Karpas-422 (cell line): ENCODE measurements around the gene AMBRA1. TPM values are rescaled to one million over a fixed set of nuclear protein-coding genes. Genes with fewer than 3 reads are reported as not detected.
A peak's percentile ranks its signal among the peaks of the same experiment; 100 is the strongest.

ENCODE experiments used
- DNase-seq: peaks from one replicate; pipeline ENCODE4 v3.0.0-alpha.2; 2015
- H2AFZ ChIP-seq: fragments of 200-600 bp; sonication (generic); 2 replicates; pipeline ENCODE4 v1.6.1; 2014; ENCODE audit warnings: antibody characterized with exemption, low read length, mixed read lengths
- H3K27ac ChIP-seq: fragments of 200-600 bp; sonication (generic); 2 replicates; pipeline ENCODE4 v1.5.1; 2014; ENCODE audit warnings: mild to moderate bottlenecking, low read length, moderate library complexity
- H3K27me3 ChIP-seq: fragments of 200-600 bp; sonication (generic); 2 replicates; pipeline ENCODE4 v1.6.1; 2014; ENCODE audit warnings: low read length, mixed read lengths
- H3K36me3 ChIP-seq: fragments of 200-600 bp; sonication (generic); 2 replicates; pipeline ENCODE4 v1.6.1; 2014; ENCODE audit warnings: low read length, mixed read lengths; ENCODE audit not compliant: insufficient read depth
- H3K4me1 ChIP-seq: fragments of 200-600 bp; sonication (generic); 2 replicates; pipeline ENCODE4 v1.6.1; 2014; ENCODE audit warnings: mild to moderate bottlenecking, low read length, mixed read lengths
- H3K4me2 ChIP-seq: fragments of 200-600 bp; sonication (generic); 2 replicates; pipeline ENCODE4 v1.6.1; 2014; ENCODE audit warnings: low read length, low read depth, mild to moderate bottlenecking; ENCODE audit not compliant: poor library complexity, severe bottlenecking
- H3K4me3 ChIP-seq: fragments of 200-600 bp; sonication (generic); 2 replicates; pipeline ENCODE4 v1.5.1; 2014; ENCODE audit warnings: mild to moderate bottlenecking, antibody characterized with exemption, low read length, mixed read lengths
- H3K79me2 ChIP-seq: fragments of 200-600 bp; sonication (generic); 2 replicates; pipeline ENCODE4 v1.6.1; 2014; ENCODE audit warnings: mild to moderate bottlenecking, low read length, mixed read lengths
- H3K9ac ChIP-seq: fragments of 200-600 bp; sonication (generic); 2 replicates; pipeline ENCODE4 v1.6.0; 2014; ENCODE audit warnings: low read length
- H3K9me2 ChIP-seq: fragments of 200-600 bp; sonication (generic), shearing (Covaris generic); replicated peaks from 2 replicates; pipeline ENCODE4 v1.6.0; 2014; ENCODE audit warnings: mild to moderate bottlenecking, low read length, moderate library complexity; ENCODE audit not compliant: insufficient read depth
- H3K9me3 ChIP-seq: fragments of 300-700, 200-600 bp; sonication (generic); 2 replicates; pipeline ENCODE4 v1.6.1; 2014; ENCODE audit warnings: low read length, mixed read lengths
- H4K20me1 ChIP-seq: fragments of 200-600 bp; sonication (generic); 2 replicates; pipeline ENCODE4 v1.6.1; 2014; ENCODE audit warnings: mild to moderate bottlenecking, antibody characterized with exemption, low read length, low read depth; ENCODE audit not compliant: insufficient read depth
- total RNA-seq: library from RNA; depleted of rRNA; stranded (reverse); fragments of >200 nt; shearing (Covaris generic); gene quantifications from 2 replicates; pipeline ENCODE4 v1.2.3, GENCODE V29; 2014; ENCODE audit warnings: low replicate concordance

Gene AMBRA1
- total RNA-seq, 1 experiment from 2014 or later: 30.3 TPM

DNA sequence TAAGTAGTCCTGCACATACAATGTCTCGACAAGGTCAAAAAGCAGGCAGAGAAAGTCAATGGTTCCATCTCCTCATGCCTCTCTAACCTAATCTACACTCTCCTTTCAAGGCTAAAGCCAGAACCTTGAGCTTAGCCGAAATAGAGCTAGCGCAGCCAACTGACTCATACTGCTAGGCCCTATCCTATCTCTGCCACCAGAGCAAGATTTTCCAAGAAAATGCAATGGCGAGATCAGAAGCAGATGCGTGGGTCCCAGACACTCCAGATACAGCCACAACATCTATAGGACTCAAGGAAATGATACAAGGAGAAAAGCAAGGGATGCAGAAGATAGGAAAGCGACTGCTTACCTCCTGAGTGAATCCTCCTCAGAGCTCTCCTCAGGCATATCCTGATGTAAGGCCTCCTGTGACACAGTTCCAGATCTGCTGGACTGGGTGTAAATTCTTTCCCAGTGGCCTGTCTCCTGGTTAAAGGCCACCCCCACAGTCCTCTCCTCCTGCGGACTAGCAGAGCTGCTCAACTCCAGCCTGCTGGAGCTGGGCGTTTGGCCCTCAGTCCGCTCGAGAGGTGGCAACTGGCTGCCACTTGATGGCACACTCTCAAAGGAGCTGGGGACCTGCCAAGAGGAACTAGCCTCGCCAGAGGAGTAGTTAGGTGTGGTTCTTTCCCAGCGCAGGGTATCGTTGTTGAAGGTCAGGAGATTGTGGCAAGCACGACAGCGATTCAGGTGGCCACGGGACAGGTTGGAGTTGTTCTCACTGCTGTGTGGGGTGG lies 52.0 kb downstream of the AMBRA1 start:
- no peak for DNase-seq
- H3K36me3 ChIP-seq: peaks cover 10% of the 10 kb centered on the region

DNA sequence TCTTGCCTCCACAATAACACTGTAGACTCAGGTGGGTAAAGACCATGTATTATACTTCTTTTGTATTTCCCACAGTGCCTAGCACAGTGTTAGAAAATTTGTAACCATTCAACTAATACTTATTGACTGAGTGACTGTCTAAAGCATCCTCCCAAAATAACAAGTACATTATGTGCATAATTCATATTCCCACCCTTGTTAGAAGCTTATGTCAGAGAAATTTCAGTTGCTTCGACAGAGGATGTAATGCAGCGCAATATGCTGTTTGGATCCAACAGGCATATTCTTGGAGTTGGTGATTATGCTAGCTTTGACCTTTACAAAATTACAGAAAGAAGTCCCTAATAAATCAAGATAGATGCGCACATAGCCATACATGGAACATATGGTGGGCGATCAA lies 53.0 kb downstream of the AMBRA1 start:
- H3K27ac ChIP-seq: no peak overlapping the region
- no peaks in the 10 kb centered on the region for H3K27me3 ChIP-seq
- no peak overlapping the region for H3K4me2 ChIP-seq
- no peak overlapping the region for H3K4me3 ChIP-seq
- peaks cover 8% of the 10 kb centered on the region for H3K36me3 ChIP-seq
- H3K79me2 ChIP-seq: peaks cover 49% of the 10 kb centered on the region
- no peak overlapping the region for H2AFZ ChIP-seq
- no peaks in the 10 kb centered on the region for H3K9me2 ChIP-seq
- H3K9me3 ChIP-seq: no peaks in the 10 kb centered on the region
- H3K4me1 ChIP-seq: peaks cover 22% of the 10 kb centered on the region
- H4K20me1 ChIP-seq: peaks cover 18% of the 10 kb centered on the region
- DNase-seq: no peak
- H3K9ac ChIP-seq: no peak overlapping the region

More for the DNA sequence above, 52.0 kb downstream of the AMBRA1 start:
- H3K27ac ChIP-seq: no peak overlapping the region
- H3K4me2 ChIP-seq: no peak overlapping the region
- peaks cover 15% of the 10 kb centered on the region for H3K4me1 ChIP-seq
- H3K9me2 ChIP-seq: no peaks in the 10 kb centered on the region
- H3K79me2 ChIP-seq: peaks cover 39% of the 10 kb centered on the region
- H3K9ac ChIP-seq: no peak overlapping the region
- H3K27me3 ChIP-seq: no peaks in the 10 kb centered on the region
- peaks cover 8% of the 10 kb centered on the region for H4K20me1 ChIP-seq
- H2AFZ ChIP-seq: no peak overlapping the region
- H3K9me3 ChIP-seq: no peaks in the 10 kb centered on the region
- no peak overlapping the region for H3K4me3 ChIP-seq

DNA sequence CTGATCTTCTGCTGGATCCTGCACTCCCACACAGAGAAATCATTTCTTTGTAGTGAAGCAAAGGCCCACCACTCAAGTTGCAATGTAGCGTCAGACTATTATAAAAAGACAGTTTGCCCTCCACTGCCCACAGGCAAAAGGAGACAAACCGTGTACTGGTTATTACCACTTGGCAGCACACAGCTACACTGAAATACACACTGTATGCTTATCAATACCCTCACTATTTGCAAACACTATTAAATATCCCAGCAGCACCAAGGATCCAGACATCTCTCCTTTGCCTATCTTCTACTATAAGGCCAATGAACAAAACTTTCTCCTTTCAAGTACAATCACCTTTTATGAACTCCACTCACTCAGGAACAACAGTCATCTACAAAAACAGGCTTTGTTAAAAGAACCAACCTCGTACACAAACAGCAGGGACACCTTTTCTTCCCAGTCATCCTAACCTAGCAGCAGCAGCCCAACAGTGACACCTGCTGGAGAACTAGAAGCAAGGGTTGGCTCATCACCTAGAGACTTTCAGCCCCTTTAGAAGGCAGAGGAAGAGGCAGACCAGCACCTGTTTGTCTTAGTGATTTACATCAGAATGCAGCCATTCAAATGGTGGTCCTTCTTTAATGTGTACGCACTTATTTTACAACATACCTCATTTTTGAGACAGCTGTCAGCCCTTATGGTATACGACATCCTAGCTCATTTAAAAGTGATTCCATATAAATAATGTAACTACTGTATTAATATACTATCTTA lies 56.1 kb downstream of the AMBRA1 start:
- Histone ChIP-seq H2AFZ (no peak overlapping the region), H4K20me1 (peaks cover 28% of the 10 kb centered on the region), H3K9ac (no peak overlapping the region), H3K27ac (no peak overlapping the region), H3K9me3 (no peaks in the 10 kb centered on the region), H3K79me2 (peaks cover 80% of the 10 kb centered on the region), H3K4me1 (peaks cover 22% of the 10 kb centered on the region), H3K4me3 (no peak overlapping the region), H3K36me3 (peaks cover 6% of the 10 kb centered on the region; the same call in 1 of the 2 replicates), H3K4me2 (no peak overlapping the region), H3K27me3 (no peaks in the 10 kb centered on the region), H3K9me2 (no peaks in the 10 kb centered on the region)
- DNase-seq: peak; percentile 91

DNA sequence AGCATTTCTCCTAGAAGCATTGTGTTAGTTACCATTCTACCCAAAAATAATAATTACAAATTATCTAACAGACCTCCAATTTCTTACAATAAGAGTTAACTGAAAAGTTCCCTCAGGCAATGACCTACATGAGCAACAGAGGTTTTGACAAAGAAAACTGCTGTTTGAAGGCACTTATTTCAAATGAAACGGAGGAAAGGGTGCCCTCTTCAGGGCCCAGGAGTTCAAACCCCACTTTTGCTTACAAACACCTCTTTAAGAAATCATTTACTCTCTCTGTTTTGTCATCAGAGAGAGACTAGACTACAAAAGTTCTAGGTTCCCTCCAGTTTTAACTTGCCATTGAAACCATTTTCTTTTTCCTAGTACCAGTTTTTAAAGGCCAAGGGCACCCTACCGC lies 56.7 kb downstream of the AMBRA1 start:
- no peaks in the 10 kb centered on the region for H3K9me2 ChIP-seq
- H3K9ac ChIP-seq: no peak overlapping the region
- H3K4me2 ChIP-seq: no peak overlapping the region
- H3K27ac ChIP-seq: no peak overlapping the region
- H3K27me3 ChIP-seq: no peaks in the 10 kb centered on the region
- H3K4me1 ChIP-seq: peaks cover 22% of the 10 kb centered on the region
- no peaks in the 10 kb centered on the region for H3K9me3 ChIP-seq
- peak; percentile 62 for DNase-seq
- peaks cover 28% of the 10 kb centered on the region for H4K20me1 ChIP-seq
- H3K4me3 ChIP-seq: no peak overlapping the region
- H3K79me2 ChIP-seq: peaks cover 84% of the 10 kb centered on the region
- peaks cover 6% of the 10 kb centered on the region; the same call in 1 of the 2 replicates for H3K36me3 ChIP-seq
- no peak overlapping the region for H2AFZ ChIP-seq

DNA sequence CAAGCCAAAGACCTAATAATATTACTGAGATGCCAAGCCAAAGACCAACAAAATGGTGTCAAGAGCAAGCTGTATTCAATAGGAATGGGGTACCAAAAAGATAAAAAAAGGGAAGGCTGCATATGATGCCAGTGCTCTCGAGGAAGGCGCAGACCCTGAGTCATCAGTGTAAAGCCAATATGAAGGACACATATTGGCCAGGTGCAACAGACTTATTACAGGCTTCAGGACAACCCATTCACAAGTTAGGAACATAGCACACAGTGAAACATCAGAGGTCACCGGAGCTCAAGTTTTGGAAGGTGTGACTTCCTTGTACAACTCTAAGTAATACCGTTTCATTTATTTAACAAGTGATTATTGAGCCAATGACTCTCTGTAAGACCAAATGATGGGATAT lies 58.1 kb downstream of the AMBRA1 start:
- no peak overlapping the region for H3K4me2 ChIP-seq
- peaks cover 83% of the 10 kb centered on the region for H3K79me2 ChIP-seq
- DNase-seq: no peak
- H4K20me1 ChIP-seq: peaks cover 28% of the 10 kb centered on the region
- H3K27ac ChIP-seq: no peak overlapping the region
- H3K9me2 ChIP-seq: no peaks in the 10 kb centered on the region
- peaks cover 22% of the 10 kb centered on the region for H3K4me1 ChIP-seq
- H3K9ac ChIP-seq: no peak overlapping the region
- no peak overlapping the region for H2AFZ ChIP-seq
- no peaks in the 10 kb centered on the region for H3K36me3 ChIP-seq
- H3K4me3 ChIP-seq: no peak overlapping the region
- H3K9me3 ChIP-seq: no peaks in the 10 kb centered on the region
- no peaks in the 10 kb centered on the region for H3K27me3 ChIP-seq

DNA sequence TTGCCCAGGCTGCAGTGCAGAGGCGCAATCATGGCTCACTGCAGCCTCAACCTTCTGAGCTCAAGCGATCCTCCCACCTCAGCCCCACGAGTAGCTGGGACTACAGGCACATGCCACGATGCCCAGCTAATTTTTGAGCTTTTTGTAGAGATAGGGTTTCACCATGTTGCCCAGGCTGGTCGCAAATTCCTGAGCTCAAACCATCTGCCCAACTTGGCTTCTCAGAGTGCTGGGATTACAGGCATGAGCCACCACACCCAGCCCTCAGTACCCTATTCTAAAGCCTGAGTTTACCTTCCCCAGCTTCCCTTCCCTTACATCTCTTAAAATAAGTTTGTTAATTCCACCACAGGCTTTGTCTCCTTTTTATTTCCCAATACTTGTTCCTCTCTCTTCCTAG lies 59.1 kb downstream of the AMBRA1 start:
- peaks cover 30% of the 10 kb centered on the region for H4K20me1 ChIP-seq
- H3K9me2 ChIP-seq: no peaks in the 10 kb centered on the region
- H3K4me2 ChIP-seq: no peak overlapping the region
- H3K4me1 ChIP-seq: peaks cover 22% of the 10 kb centered on the region
- no peak for DNase-seq
- no peaks in the 10 kb centered on the region for H3K27me3 ChIP-seq
- peaks cover 84% of the 10 kb centered on the region for H3K79me2 ChIP-seq
- no peaks in the 10 kb centered on the region for H3K9me3 ChIP-seq
- H3K4me3 ChIP-seq: no peak overlapping the region
- no peak overlapping the region for H2AFZ ChIP-seq
- no peak overlapping the region for H3K9ac ChIP-seq
- H3K36me3 ChIP-seq: no peaks in the 10 kb centered on the region
- no peak overlapping the region for H3K27ac ChIP-seq

DNA sequence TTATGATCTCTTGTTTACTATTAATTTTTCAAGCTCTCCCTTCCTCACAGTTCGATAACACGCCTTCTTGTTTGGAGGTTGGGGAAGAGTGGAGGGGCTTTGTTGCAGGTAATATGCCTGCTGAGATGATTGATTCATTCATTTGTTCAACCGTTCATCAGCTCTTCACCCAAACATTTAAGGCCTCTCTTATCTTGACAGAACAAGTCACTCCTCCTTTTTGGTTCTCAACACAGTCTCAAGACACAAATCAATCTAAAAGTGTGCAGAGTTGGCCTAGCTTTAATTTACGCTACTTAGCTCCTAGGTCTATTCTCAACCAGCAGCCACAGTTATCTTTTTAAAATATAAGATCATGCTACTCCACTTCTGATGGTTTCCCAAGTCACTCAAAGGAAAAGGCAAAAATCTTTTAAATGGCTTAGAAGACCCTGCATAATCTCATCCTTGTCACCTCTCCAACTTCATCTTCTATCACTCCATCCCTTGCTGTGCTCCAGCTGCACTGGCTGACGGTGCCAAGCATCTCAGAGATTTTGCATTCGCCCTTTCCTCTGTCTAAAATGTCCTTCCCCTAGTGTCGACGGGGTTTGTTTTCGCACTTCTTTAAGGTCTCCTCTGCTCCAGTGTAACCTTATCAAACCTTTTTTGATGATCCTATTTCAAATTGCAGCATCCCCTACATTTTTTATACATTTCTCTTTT lies 60.3 kb downstream of the AMBRA1 start:
- no peaks in the 10 kb centered on the region for H3K27me3 ChIP-seq
- no peak overlapping the region for H3K9ac ChIP-seq
- DNase-seq: no peak
- H3K9me3 ChIP-seq: no peaks in the 10 kb centered on the region
- H4K20me1 ChIP-seq: peaks cover 34% of the 10 kb centered on the region
- no peaks in the 10 kb centered on the region for H3K36me3 ChIP-seq
- no peak overlapping the region for H3K4me2 ChIP-seq
- peaks cover 25% of the 10 kb centered on the region for H3K4me1 ChIP-seq
- no peaks in the 10 kb centered on the region for H3K9me2 ChIP-seq
- no peak overlapping the region for H2AFZ ChIP-seq
- H3K79me2 ChIP-seq: peaks cover 90% of the 10 kb centered on the region
- H3K27ac ChIP-seq: no peak overlapping the region
- no peak overlapping the region for H3K4me3 ChIP-seq
